Measurements from ENCODE around the gene HS6ST2. TPM values are rescaled to one million over a fixed set of nuclear protein-coding genes. Genes with fewer than 3 reads are reported as not detected.

Gene HS6ST2
- total and polyA plus RNA-seq, 9 of the 15 experiments (the other 6 are each of a cell fraction or from before 2014, with no cell fraction given): not detected

GRCh38 chrX:132737743-132738142 lies 220.7 kb downstream of the HS6ST2 start:
- no peak overlapping the region for H3K9ac ChIP-seq (ENCODE audit: insufficient read depth in 1 of 2, low read depth in 2 of 2, low read length in 2 of 2)
- 9% methylated on average over 3 of the region's 5 CpGs for WGBS (ENCODE audit: insufficient coverage, low coverage, missing lambda C conversion rate)
- intact Hi-C loops (cut with micrococcal nuclease) (no loop called here), in situ Hi-C loops (cut with MboI) (no loop called here)
- ATAC-seq: no peak
- no peak overlapping the region for H3K4me2 ChIP-seq (ENCODE audit: insufficient read depth, low read length)
- H3K9me1 ChIP-seq (ENCODE audit: control insufficient read depth, insufficient read depth, low read length): no peaks in the 10 kb centered on the region
- no peak overlapping the region for H2AFZ ChIP-seq (ENCODE audit: low read depth, low read length)
- no peaks in the 10 kb centered on the region for H4K20me1 ChIP-seq (replicated peaks; ENCODE audit: control insufficient read depth, insufficient read depth, low read length)
- POLR2A ChIA-PET: no interaction called here
- no peak for DNase-seq (ENCODE audit: extremely low read depth in 1 of 4, low spot score in 3 of 4)
- no peak overlapping the region for H3K4me3 ChIP-seq
- no peaks in the 10 kb centered on the region for H3K79me2 ChIP-seq (ENCODE audit: control insufficient read depth, insufficient read depth, low read length)
- H3K36me3 ChIP-seq (ENCODE audit: control insufficient read depth, insufficient read depth, low read length): no peaks in the 10 kb centered on the region
- CTCF ChIA-PET (ENCODE audit: low intra/inter-chr PET ratio): no interaction called here
- H3K9me3 ChIP-seq (replicated peaks; ENCODE audit: control insufficient read depth, insufficient read depth, low read depth, low read length): no peaks in the 10 kb centered on the region
- no TSS peak for BruUV-seq (replicated peaks)
- no peak overlapping the region for H3K27ac ChIP-seq (ENCODE audit: extremely low read depth, low read depth, low read length)
- H3K27me3 ChIP-seq (ENCODE audit: control insufficient read depth in 2 of 2, insufficient read depth in 2 of 2, low read length in 2 of 2): no peaks in the 10 kb centered on the region
- FAIRE-seq: no peak
- H3K4me1 ChIP-seq (replicated peaks in 1 of 2; ENCODE audit: control insufficient read depth in 2 of 2, insufficient read depth in 2 of 2, low read length in 2 of 2): no peaks in the 10 kb centered on the region
- no peak for TF ChIP-seq TEAD4 (IDR thresholded peaks at IDR 0.05; ENCODE audit: low read length)
- TF ChIP-seq TEAD4 (CRISPR knock-in tag; IDR thresholded peaks at IDR 0.05; ENCODE audit: borderline replicate concordance): no peak
- no peak for TF ChIP-seq RBBP5 (IDR thresholded peaks at IDR 0.05; ENCODE audit: borderline replicate concordance, insufficient read depth, low read length, poor library complexity, severe bottlenecking)
- TF ChIP-seq ZBTB40 (IDR thresholded peaks at IDR 0.05): no peak
- no peak for TF ChIP-seq ZBTB40 (CRISPR knock-in tag; IDR thresholded peaks at IDR 0.05)
- TF ChIP-seq CBX2 (IDR thresholded peaks at IDR 0.05; ENCODE audit: insufficient read depth, low read length, poor library complexity, severe bottlenecking): no peak
- TF ChIP-seq ZNF75A (CRISPR knock-in tag; IDR thresholded peaks at IDR 0.05): no peak
- TF ChIP-seq MAFG (tag; conservative IDR thresholded peaks at IDR 0.05): no peak
- no peak for TF ChIP-seq E2F6 (IDR thresholded peaks at IDR 0.05; ENCODE audit: borderline replicate concordance in 1 of 2, extremely low read depth in 1 of 2, insufficient read depth in 1 of 2, insufficient read length in 1 of 2, low read depth in 1 of 2, low read length in 1 of 2, poor library complexity in 1 of 2, severe bottlenecking in 1 of 2)
- no peak for TF ChIP-seq DMBX1 (CRISPR knock-in tag; IDR thresholded peaks at IDR 0.05; ENCODE audit: borderline replicate concordance)
- TF ChIP-seq PRPF4 (IDR thresholded peaks at IDR 0.05; ENCODE audit: insufficient read depth, low read depth, low read length, poor library complexity, severe bottlenecking): no peak
- no peak for TF ChIP-seq PTRF (tag; IDR thresholded peaks at IDR 0.05)
- TF ChIP-seq NCOR1 (IDR thresholded peaks at IDR 0.05): no peak

Data from K562 (cell line).